Activated naive CD4-positive, alpha-beta T cell treated with anti-CD3 and anti-CD28 coated beads for 36 hours (primary cell): Measurements from ENCODE around the gene ALDH4A1. TPM values are rescaled to one million over a fixed set of nuclear protein-coding genes. Genes with fewer than 3 reads are reported as not detected.

Experiments used
- CTCF ChIA-PET: fragments of 350-600 bp; sonication (Branson Sonifier 250); formaldehyde crosslinking; loops from one replicate; lab custom pipeline; 2021; ENCODE audit warnings: antibody characterized with exemption; lab: Charles Lee
- DNase-seq: peaks from one replicate; pipeline ENCODE4 v3.0.0-alpha.2; 2020
- H3K27ac Mint-ChIP-seq: one replicate; pipeline ENCODE4 v1.8.0; 2021; ENCODE audit warnings: mild to moderate bottlenecking, mixed read lengths
- H3K27me3 Mint-ChIP-seq: one replicate; pipeline ENCODE4 v1.8.0; 2021; ENCODE audit warnings: low read depth, mixed read lengths
- H3K36me3 Mint-ChIP-seq: one replicate; pipeline ENCODE4 v1.8.0; 2021; ENCODE audit warnings: low read depth, mixed read lengths
- H3K4me1 Mint-ChIP-seq: one replicate; pipeline ENCODE4 v1.8.0; 2021; ENCODE audit warnings: low read depth, mixed read lengths
- H3K4me3 Mint-ChIP-seq: one replicate; pipeline ENCODE4 v1.8.0; 2021; ENCODE audit warnings: mild to moderate bottlenecking, moderate library complexity, mixed read lengths
- H3K9me3 Mint-ChIP-seq: one replicate; pipeline ENCODE4 v1.8.0; 2021; ENCODE audit warnings: mixed read lengths
- intact Hi-C: fragments of 100-400 bp; cut with micrococcal nuclease; formaldehyde crosslinking; loops from one replicate; pipeline ENCODE4 v1.15.1; 2023
- total RNA-seq, 2 experiments: library from RNA; stranded (reverse); gene quantifications; one replicate each; pipeline ENCODE4 v1.2.3, GENCODE V29; 2021

The ALDH4A1 gene, protein sequence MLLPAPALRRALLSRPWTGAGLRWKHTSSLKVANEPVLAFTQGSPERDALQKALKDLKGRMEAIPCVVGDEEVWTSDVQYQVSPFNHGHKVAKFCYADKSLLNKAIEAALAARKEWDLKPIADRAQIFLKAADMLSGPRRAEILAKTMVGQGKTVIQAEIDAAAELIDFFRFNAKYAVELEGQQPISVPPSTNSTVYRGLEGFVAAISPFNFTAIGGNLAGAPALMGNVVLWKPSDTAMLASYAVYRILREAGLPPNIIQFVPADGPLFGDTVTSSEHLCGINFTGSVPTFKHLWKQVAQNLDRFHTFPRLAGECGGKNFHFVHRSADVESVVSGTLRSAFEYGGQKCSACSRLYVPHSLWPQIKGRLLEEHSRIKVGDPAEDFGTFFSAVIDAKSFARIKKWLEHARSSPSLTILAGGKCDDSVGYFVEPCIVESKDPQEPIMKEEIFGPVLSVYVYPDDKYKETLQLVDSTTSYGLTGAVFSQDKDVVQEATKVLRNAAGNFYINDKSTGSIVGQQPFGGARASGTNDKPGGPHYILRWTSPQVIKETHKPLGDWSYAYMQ
- 10 to 100 TPM; 11.6 to 12.5 TPM for total RNA-seq

- Mint-ChIP-seq H3K27ac (peak within 1 kb of the TSS; percentile 96), H3K36me3 (peaks cover under 1% of the 10 kb centered on the region), H3K4me3 (peak within 1 kb of the TSS; percentile 91), H3K4me1 (peaks cover 30% of the 10 kb centered on the region), H3K27me3 (no peaks in the 10 kb centered on the region), H3K9me3 (no peaks in the 10 kb centered on the region)
- CTCF ChIA-PET, result interaction anchor here (0.5 to 1.7 kb wide), 9 partner anchors 10 to 231 kb away, joined by 3 to 16 read pairs (median 4); no protein-coding TSS in a partner anchor
- intact Hi-C loops, result loop anchor here (2.0 to 10.0 kb wide), 4 partner anchors 24 to 752 kb away; no protein-coding TSS in a partner anchor
- peak; percentile 97 for DNase-seq
Observed at GRCh38 chr1:18902523-18903290, at the start of gene ALDH4A1. Gene ALDH4A1 (minus strand): TSS chr1:18902555. CDS start chr1:18902523, 32 bp downstream.

DNA sequence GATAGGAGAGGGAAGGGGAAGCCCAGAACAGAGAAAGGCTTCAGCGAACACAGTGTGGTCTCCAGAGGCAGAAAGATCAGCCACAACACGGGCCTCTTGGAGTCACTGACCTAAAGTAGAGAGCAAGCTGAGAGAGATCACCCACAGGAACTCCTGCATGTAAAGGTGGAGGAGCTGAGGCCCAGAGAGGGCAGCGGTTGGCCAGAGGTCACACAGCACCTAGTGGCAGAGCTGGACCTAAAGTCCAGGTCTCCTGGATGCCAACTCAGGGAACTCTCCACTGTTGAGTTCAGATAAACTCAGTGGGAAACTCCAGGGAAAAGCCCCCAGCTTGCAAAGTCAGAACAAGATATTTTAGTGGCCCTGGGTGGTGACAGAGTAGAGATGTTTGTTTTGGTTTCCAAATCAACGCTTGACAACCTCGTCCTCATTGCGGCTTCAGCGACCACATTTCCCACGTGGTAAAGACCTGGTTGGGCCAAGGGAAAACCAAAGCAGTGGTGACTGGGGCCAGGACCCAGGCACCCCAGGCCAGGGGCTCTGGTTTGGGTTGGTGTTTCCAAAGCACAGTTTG is 49.5 kb upstream of the ALDH4A1 start:
- H3K27ac Mint-ChIP-seq, result peak overlapping the region; percentile 93
- peaks cover 82% of the 10 kb centered on the region for H3K4me1 Mint-ChIP-seq

DNA sequence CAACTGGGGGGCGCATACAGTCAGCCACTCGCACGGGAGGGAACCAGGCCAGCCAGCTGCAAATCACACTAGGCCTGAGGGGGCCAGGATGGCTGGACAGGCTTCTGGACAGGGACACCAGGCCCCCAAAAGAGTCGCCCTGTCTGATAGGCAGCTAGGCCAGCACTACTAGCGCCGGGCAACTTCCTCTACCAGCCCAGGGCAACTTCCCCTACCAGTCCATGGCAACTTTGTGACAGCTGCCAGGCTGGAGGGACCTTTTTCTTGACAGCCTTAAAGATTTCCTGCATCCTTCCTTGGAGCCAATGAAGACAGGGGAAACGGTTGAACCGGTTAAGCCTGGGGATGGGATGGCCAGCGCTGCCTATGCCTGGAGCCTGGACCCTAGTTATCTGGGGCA is 49.1 kb upstream of the ALDH4A1 start:
- CTCF ChIA-PET, result interaction anchor here (0.6 to 4.3 kb wide), 7 partner anchors 24 to 257 kb away, joined by 3 to 28 read pairs (median 8); no protein-coding TSS in a partner anchor
- intact Hi-C loops, result loop anchor here (1.0 to 5.0 kb wide), 5 partner anchors 45 to 761 kb away; partner anchors contain the start of gene UBR4
- peak; percentile 54 for DNase-seq
- Mint-ChIP-seq H3K9me3 (no peaks in the 10 kb centered on the region), H3K36me3 (peaks cover 4% of the 10 kb centered on the region), H3K4me3 (peak overlapping the region; percentile 75), H3K27me3 (no peaks in the 10 kb centered on the region), H3K27ac (peak overlapping the region; percentile 93), H3K4me1 (peaks cover 86% of the 10 kb centered on the region)

More for the DNA sequence above, 49.5 kb upstream of the ALDH4A1 start:
- peak; percentile 96 for DNase-seq
- Mint-ChIP-seq H3K36me3 (peaks cover 4% of the 10 kb centered on the region), H3K27me3 (no peaks in the 10 kb centered on the region), H3K9me3 (no peaks in the 10 kb centered on the region), H3K4me3 (peak overlapping the region; percentile 75)
- CTCF ChIA-PET, result interaction anchor here (0.6 to 4.3 kb wide), 6 partner anchors 10 to 256 kb away, joined by 3 to 28 read pairs (median 6); no protein-coding TSS in a partner anchor
- intact Hi-C loops, result loop anchor here (1.0 to 5.0 kb wide), 9 partner anchors 13 to 760 kb away; partner anchors contain the start of gene UBR4

- peak; percentile 68 for DNase-seq
- Mint-ChIP-seq H3K4me1 (peaks cover 92% of the 10 kb centered on the region), H3K9me3 (no peaks in the 10 kb centered on the region)
Observed at GRCh38 chr1:18950401-18951026, 48.2 kb upstream of the ALDH4A1 start.

DNA sequence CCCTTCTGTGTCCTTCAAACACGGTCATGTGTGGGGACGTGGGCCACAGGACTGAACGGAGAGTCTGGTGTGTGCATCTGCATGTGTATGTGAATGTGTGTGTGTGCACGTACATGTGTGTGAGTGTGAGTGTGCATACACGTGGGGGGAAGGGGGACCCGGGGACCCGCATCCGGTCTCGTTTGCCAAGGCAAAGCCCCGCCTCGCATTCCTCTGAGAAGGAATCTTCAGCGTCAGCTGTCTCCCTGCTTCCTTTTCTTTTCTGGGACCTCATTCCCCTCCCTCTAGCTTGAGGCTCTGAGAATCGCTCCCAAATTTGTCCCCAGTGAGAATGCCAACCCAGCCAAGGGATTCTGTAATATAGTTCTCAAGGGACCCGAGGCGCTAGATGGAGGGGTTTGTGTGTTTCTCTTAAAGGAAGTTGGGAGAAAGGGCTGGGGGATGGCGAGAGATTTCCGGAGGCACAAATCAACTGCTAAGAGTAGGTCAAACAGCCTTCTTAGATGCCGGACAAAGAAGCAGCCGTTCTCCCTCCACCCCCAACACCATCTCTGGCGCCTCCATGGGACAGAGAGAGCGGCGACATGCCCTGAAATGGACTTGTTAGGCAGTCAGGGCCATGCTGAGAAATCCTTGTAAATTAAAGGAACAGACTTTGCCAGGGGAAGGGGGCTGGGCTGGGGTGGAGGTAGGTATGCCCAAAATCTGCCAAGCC is 47.5 kb upstream of the ALDH4A1 start:
- Mint-ChIP-seq H3K9me3 (no peaks in the 10 kb centered on the region), H3K27ac (peak overlapping the region; percentile 93), H3K4me3 (peak overlapping the region; percentile 75), H3K4me1 (peaks cover 95% of the 10 kb centered on the region), H3K36me3 (no peaks in the 10 kb centered on the region), H3K27me3 (no peaks in the 10 kb centered on the region)
- CTCF ChIA-PET, result interaction anchor here (0.6 to 4.3 kb wide), 7 partner anchors 22 to 295 kb away, joined by 3 to 28 read pairs (median 7); no protein-coding TSS in a partner anchor
- intact Hi-C loops, result loop anchor here (2.0 to 5.0 kb wide), 4 partner anchors 43 to 762 kb away; a partner anchor contains a TSS
- peak; percentile 45 for DNase-seq

More at GRCh38 chr1:18950401-18951026, 48.2 kb upstream of the ALDH4A1 start:
- peak overlapping the region; percentile 75 for H3K4me3 Mint-ChIP-seq
- intact Hi-C loops, result loop anchor here (1.0 to 5.0 kb wide), 5 partner anchors 44 to 762 kb away; partner anchors contain the start of gene UBR4
- peaks cover 4% of the 10 kb centered on the region for H3K36me3 Mint-ChIP-seq
- CTCF ChIA-PET, result interaction anchor here (0.6 to 4.3 kb wide), 8 partner anchors 23 to 295 kb away, joined by 3 to 28 read pairs (median 6); no protein-coding TSS in a partner anchor
- peak overlapping the region; percentile 93 for H3K27ac Mint-ChIP-seq
- H3K27me3 Mint-ChIP-seq, result no peaks in the 10 kb centered on the region

GRCh38 chr1:18948913-18949685 is 46.7 kb upstream of the ALDH4A1 start:
- no peaks in the 10 kb centered on the region for H3K36me3 Mint-ChIP-seq
- H3K4me1 Mint-ChIP-seq, result peaks cover 94% of the 10 kb centered on the region
- intact Hi-C loops, result no loop called here

DNA sequence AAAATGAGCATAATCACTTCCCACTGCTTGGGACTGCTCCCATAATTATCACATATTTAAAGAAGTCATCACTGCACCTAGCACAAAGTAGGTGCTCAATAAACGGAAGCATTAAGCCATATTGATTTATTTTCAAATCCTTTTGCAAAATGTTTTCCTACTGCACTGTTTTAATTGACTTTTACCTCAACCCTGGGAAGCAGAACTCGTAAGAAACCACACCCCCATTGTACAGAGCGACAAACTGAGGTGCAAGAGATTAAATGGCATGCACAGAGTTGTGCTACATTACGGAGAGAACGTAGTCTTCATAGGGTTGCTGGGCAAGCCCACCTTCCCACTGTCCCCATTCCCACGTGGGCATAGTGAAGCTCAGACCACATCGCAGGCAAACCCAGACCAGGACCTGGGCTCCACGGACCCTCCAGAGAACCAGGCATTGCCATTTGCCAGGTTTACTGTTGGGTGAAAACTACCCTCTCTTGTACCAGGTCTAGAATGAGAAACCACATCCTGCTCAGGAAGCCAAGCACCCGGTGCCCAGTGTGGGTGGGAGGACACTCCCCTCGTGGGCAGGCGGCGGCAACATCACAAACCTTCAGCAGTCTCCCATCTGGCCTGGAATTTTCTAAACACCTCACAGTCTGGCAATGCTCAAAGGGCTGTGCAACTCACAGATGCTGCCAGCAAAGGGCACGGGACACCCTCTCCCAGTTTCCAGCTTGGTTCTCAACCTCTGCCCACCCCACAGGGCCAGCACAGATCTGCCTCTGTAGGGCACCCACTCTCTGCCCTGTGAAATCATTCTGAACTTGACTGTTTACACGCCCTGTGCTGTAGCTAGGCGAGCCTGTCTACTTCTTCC is 45.9 kb upstream of the ALDH4A1 start:
- Mint-ChIP-seq H3K27me3 (no peaks in the 10 kb centered on the region), H3K36me3 (no peaks in the 10 kb centered on the region)
- intact Hi-C loops, result no loop called here

More at GRCh38 chr1:18948913-18949685, 46.7 kb upstream of the ALDH4A1 start:
- CTCF ChIA-PET, result interaction anchor here (1.0 to 4.3 kb wide), 3 partner anchors 22 to 41 kb away, joined by 6 to 28 read pairs (median 28); no protein-coding TSS in a partner anchor
- H3K27me3 Mint-ChIP-seq, result no peaks in the 10 kb centered on the region
- no peaks in the 10 kb centered on the region for H3K9me3 Mint-ChIP-seq
- peak overlapping the region; percentile 75 for H3K4me3 Mint-ChIP-seq
- H3K27ac Mint-ChIP-seq, result peak overlapping the region; percentile 93
- no peak for DNase-seq

GRCh38 chr1:18947570-18947969 is 45.2 kb upstream of the ALDH4A1 start:
- no peaks in the 10 kb centered on the region for H3K9me3 Mint-ChIP-seq

More for the DNA sequence above, 45.9 kb upstream of the ALDH4A1 start:
- DNase-seq, result peak; percentile 61
- H3K4me3 Mint-ChIP-seq, result no peak overlapping the region
- H3K27ac Mint-ChIP-seq, result peak overlapping the region; percentile 5
- H3K4me1 Mint-ChIP-seq, result peaks cover 91% of the 10 kb centered on the region
- CTCF ChIA-PET, result interaction anchor here (1.0 to 4.3 kb wide), 3 partner anchors 21 to 40 kb away, joined by 6 to 28 read pairs (median 28); no protein-coding TSS in a partner anchor
- no peaks in the 10 kb centered on the region for H3K9me3 Mint-ChIP-seq

More at GRCh38 chr1:18947570-18947969, 45.2 kb upstream of the ALDH4A1 start:
- CTCF ChIA-PET, result interaction anchor here (2.6 to 3.7 kb wide), 2 partner anchors 34 to 39 kb away, joined by 10 to 28 read pairs; no protein-coding TSS in a partner anchor
- intact Hi-C loops, result no loop called here
- H3K27ac Mint-ChIP-seq, result peak overlapping the region; percentile 15
- DNase-seq, result no peak
- H3K4me3 Mint-ChIP-seq, result no peak overlapping the region
- no peaks in the 10 kb centered on the region for H3K36me3 Mint-ChIP-seq
- no peaks in the 10 kb centered on the region for H3K27me3 Mint-ChIP-seq
- H3K4me1 Mint-ChIP-seq, result peaks cover 84% of the 10 kb centered on the region
